ENCODE measurements around the gene STAP1.
"Not testable (repeated sequence)": the region's sequence is repeated elsewhere in the genome, so short reads cannot be mapped to it uniquely, and the experiment has no call there.

Gene STAP1

GRCh38 chr4:67558493-67558892, at the start of gene STAP1:
STAP1 (plus strand) TSS chr4:67558727; CDS start chr4:67558810, 83 bp downstream.
- DNase-seq (ENCODE audit: low spot score): no peak

GRCh38 chr4:67512501-67512900, 46.0 kb upstream of the STAP1 start:
- DNase-seq (ENCODE audit: low spot score): no peak

- no peak for DNase-seq (ENCODE audit: low spot score)
These were observed 38.4 kb upstream of the STAP1 start for GRCh38 chr4:67520141-67520540.

- DNase-seq (ENCODE audit: low spot score): no peak
These were observed 37.0 kb upstream of the STAP1 start for GRCh38 chr4:67521506-67521905.

GRCh38 chr4:67522230-67522629, 36.3 kb upstream of the STAP1 start:
- no peak for DNase-seq (ENCODE audit: low spot score)

- no peak for DNase-seq (ENCODE audit: low spot score)
These were observed 35.5 kb upstream of the STAP1 start for GRCh38 chr4:67522851-67523671.

GRCh38 chr4:67524140-67524539, 34.4 kb upstream of the STAP1 start:
- not testable (repeated sequence) for DNase-seq (ENCODE audit: low spot score)

GRCh38 chr4:67531379-67531962, 27.1 kb upstream of the STAP1 start:
- no peak for DNase-seq (ENCODE audit: low spot score)

GRCh38 chr4:67532397-67532796, 26.1 kb upstream of the STAP1 start:
- not testable (repeated sequence) for DNase-seq (ENCODE audit: low spot score)

- no peak for DNase-seq (ENCODE audit: low spot score)
These were observed 25.4 kb upstream of the STAP1 start for GRCh38 chr4:67533112-67533511.

- DNase-seq (ENCODE audit: low spot score): no peak
These were observed 23.2 kb upstream of the STAP1 start for GRCh38 chr4:67535280-67535840.

GRCh38 chr4:67539830-67540229, 18.7 kb upstream of the STAP1 start:
- DNase-seq (ENCODE audit: low spot score): no peak

GRCh38 chr4:67542076-67542475, 16.5 kb upstream of the STAP1 start:
- DNase-seq (ENCODE audit: low spot score): no peak

- peak; percentile 97 for DNase-seq (ENCODE audit: low spot score)
These were observed 13.1 kb upstream of the STAP1 start, which contains the start of gene CENPC for GRCh38 chr4:67545199-67546003. CENPC (minus strand) TSS chr4:67545503; CDS start chr4:67545355, 148 bp downstream.

GRCh38 chr4:67546004-67546356, 12.5 kb upstream of the STAP1 start:
- no peak for DNase-seq (ENCODE audit: low spot score)

GRCh38 chr4:67546971-67547370, 11.6 kb upstream of the STAP1 start:
- DNase-seq (ENCODE audit: low spot score): no peak

GRCh38 chr4:67549123-67549522, 9.4 kb upstream of the STAP1 start:
- DNase-seq (ENCODE audit: low spot score): no peak

- no peak for DNase-seq (ENCODE audit: low spot score)
These were observed 8.1 kb upstream of the STAP1 start for GRCh38 chr4:67550451-67550850.

GRCh38 chr4:67550857-67551256, 7.7 kb upstream of the STAP1 start:
- DNase-seq (ENCODE audit: low spot score): no peak

GRCh38 chr4:67552146-67552792, 6.3 kb upstream of the STAP1 start:
- DNase-seq (ENCODE audit: low spot score): not testable (repeated sequence)

GRCh38 chr4:67554096-67554495, 4.4 kb upstream of the STAP1 start:
- no peak for DNase-seq (ENCODE audit: low spot score)

GRCh38 chr4:67555447-67555846, 3.1 kb upstream of the STAP1 start:
- no peak for DNase-seq (ENCODE audit: low spot score)

Measured in GM03348 (cell line).